ENCODE data around the gene HSPB6.

GRCh38 chr19:35774274-35775045 is 17.6 kb upstream of the HSPB6 start:
- TF ChIP-seq ZNF274 (IDR thresholded peaks at IDR 0.05; ENCODE audit: low read depth, low read length) = no peak
- no peak for TF ChIP-seq YY1 (IDR thresholded peaks at IDR 0.05; ENCODE audit: insufficient read depth, insufficient read length)
